ENCODE measurements around the gene NEDD4L. TPM values are rescaled to one million over a fixed set of nuclear protein-coding genes. Genes with fewer than 3 reads are reported as not detected.
"Not testable (repeated sequence)": the region's sequence is repeated elsewhere in the genome, so short reads cannot be mapped to it uniquely, and the experiment has no call there.

NEDD4L gene
- total RNA-seq, 1 donor from 2014 or later, result 209 TPM

DNA sequence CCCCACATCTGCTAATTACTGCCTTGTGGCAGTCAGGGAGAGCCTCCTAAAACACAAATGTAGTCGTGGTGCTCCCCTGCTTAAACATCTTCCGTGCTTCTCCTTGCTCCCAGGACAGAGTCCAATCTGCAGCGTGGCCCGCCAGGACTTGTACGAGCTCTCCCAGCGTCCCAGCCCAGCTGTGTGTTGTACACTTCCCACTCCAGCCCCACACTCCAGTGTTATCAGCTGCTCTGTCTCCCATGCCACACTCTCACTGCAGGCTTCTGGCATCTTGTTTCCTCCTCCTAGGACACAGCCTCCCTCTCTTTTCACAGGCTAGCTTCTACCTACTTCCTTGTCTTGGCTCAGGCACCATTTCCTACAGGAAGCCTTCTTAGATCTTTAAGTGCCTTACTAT, 385.4 kb downstream of the NEDD4L start:
- no peak overlapping the region for H3K27ac Mint-ChIP-seq (ENCODE audit: unreplicated experiment)
- no peaks in the 10 kb centered on the region for H3K27me3 Mint-ChIP-seq (ENCODE audit: unreplicated experiment)
- H3K36me3 Mint-ChIP-seq (ENCODE audit: unreplicated experiment), result no peaks in the 10 kb centered on the region
- H3K4me3 Mint-ChIP-seq (ENCODE audit: unreplicated experiment), result no peak overlapping the region
- peaks cover 5% of the 10 kb centered on the region for H3K4me1 Mint-ChIP-seq (ENCODE audit: low read depth, unreplicated experiment)
- TF ChIP-seq, protein P1, sequence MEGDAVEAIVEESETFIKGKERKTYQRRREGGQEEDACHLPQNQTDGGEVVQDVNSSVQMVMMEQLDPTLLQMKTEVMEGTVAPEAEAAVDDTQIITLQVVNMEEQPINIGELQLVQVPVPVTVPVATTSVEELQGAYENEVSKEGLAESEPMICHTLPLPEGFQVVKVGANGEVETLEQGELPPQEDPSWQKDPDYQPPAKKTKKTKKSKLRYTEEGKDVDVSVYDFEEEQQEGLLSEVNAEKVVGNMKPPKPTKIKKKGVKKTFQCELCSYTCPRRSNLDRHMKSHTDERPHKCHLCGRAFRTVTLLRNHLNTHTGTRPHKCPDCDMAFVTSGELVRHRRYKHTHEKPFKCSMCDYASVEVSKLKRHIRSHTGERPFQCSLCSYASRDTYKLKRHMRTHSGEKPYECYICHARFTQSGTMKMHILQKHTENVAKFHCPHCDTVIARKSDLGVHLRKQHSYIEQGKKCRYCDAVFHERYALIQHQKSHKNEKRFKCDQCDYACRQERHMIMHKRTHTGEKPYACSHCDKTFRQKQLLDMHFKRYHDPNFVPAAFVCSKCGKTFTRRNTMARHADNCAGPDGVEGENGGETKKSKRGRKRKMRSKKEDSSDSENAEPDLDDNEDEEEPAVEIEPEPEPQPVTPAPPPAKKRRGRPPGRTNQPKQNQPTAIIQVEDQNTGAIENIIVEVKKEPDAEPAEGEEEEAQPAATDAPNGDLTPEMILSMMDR (IDR thresholded peaks at IDR 0.05; ENCODE audit: partially characterized antibody, unreplicated experiment), result no peak
- no peak for DNase-seq
- H3K9me3 Mint-ChIP-seq (ENCODE audit: unreplicated experiment), result no peaks in the 10 kb centered on the region

DNA sequence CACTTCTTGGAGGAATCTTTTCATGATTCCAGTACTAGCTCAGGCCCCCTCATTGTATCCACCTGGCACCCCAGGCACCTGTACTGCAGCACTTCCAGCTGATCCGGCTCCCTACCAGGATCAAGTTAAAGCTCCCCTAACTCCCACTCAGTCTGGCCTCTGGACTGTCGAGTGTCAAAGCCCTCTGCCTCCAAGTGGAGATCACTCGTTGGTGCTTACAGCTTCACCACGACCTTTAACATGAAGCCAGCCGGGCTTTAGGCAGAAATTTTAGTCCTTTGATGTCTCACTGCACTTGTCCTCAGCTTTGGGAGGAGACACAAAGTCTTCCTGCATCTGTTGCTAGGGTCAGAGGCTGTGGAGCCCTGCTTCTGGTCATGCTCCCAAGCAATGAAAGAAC, 387.2 kb downstream of the NEDD4L start:
- peaks cover 5% of the 10 kb centered on the region for H3K4me1 Mint-ChIP-seq (ENCODE audit: low read depth, unreplicated experiment)
- TF ChIP-seq, protein P1 (IDR thresholded peaks at IDR 0.05; ENCODE audit: partially characterized antibody, unreplicated experiment), result no peak
- DNase-seq, result no peak
- H3K27ac Mint-ChIP-seq (ENCODE audit: unreplicated experiment), result no peak overlapping the region
- no peak overlapping the region for H3K4me3 Mint-ChIP-seq (ENCODE audit: unreplicated experiment)
- H3K9me3 Mint-ChIP-seq (ENCODE audit: unreplicated experiment), result no peaks in the 10 kb centered on the region
- no peaks in the 10 kb centered on the region for H3K36me3 Mint-ChIP-seq (ENCODE audit: unreplicated experiment)
- H3K27me3 Mint-ChIP-seq (ENCODE audit: unreplicated experiment), result peaks cover 2% of the 10 kb centered on the region

DNA sequence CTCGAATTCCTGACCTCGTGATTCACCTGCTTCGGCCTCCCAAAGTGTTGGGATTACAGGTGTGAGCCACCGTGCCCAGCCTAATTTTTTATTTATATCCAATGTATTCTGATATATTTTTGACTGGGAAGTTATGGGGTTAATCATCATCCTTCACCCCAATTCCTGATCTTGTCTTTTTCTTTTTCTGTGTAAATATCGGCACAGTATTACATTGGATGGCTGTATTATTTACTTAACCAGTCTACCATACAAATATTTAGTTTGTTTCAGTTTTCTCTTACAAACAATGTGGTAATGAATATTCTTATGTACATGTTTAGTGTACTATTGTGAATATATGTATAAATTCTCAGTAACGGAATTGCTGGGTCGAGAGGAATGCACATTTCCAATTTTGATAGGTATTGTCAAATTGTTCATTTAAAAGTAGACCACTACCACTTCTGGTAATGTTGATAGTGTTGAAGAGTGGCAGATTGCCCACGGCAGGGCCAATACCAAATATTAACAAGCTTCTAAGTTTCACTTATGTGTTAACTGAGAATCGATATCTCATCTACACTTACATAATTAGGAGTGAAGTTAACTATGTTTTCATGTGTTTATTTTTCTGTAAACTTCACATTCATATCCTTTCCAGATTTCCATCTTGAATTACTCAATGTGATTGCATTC, 388.2 kb downstream of the NEDD4L start:
- Mint-ChIP-seq H3K36me3 (ENCODE audit: unreplicated experiment) (no peaks in the 10 kb centered on the region), H3K27me3 (ENCODE audit: unreplicated experiment) (peaks cover 2% of the 10 kb centered on the region), H3K9me3 (ENCODE audit: unreplicated experiment) (no peaks in the 10 kb centered on the region), H3K4me3 (ENCODE audit: unreplicated experiment) (no peak overlapping the region), H3K27ac (ENCODE audit: unreplicated experiment) (no peak overlapping the region), H3K4me1 (ENCODE audit: low read depth, unreplicated experiment) (peaks cover 5% of the 10 kb centered on the region)
- TF ChIP-seq, protein P1 (IDR thresholded peaks at IDR 0.05; ENCODE audit: partially characterized antibody, unreplicated experiment), result no peak
- no peak for DNase-seq

DNA sequence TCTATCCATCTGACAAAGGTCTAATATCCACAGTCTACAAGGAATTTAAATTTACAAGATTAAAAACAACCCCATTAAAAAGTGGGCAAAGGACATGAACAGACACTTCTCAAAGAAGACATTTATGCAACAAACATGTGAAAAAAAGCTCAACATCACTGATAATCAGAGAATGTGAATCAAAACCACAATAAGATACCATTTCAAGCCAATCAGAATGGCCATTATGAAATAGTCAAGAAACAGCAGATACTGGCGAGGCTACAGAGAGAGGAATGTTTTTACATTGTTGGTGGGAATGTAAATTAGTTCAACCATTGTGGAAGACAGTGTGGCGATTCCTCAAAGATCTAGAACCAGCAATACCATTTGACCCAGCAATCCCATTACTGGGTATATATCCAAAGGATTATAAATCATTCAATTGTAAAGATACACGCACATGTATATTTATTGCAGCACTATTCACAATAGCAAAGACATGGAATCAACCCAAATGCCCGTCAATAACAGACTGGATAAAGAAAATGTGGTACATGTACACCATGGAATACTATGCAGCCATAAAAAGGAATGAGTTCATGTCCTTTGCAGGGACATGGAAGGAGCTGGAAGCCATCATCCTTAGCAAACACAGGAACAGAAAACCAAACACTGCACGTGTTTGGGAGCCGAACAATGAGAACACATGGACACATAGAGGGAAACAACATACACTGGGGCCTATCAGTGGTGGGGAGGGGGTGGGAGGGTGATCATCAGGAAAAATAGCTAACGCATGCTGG, 391.4 kb downstream of the NEDD4L start:
- H3K27me3 Mint-ChIP-seq (ENCODE audit: unreplicated experiment); H3K9me3 Mint-ChIP-seq (ENCODE audit: unreplicated experiment); DNase-seq; H3K4me1 Mint-ChIP-seq (ENCODE audit: low read depth, unreplicated experiment); H3K27ac Mint-ChIP-seq (ENCODE audit: unreplicated experiment); H3K36me3 Mint-ChIP-seq (ENCODE audit: unreplicated experiment); H3K4me3 Mint-ChIP-seq (ENCODE audit: unreplicated experiment): not testable (repeated sequence)

DNA sequence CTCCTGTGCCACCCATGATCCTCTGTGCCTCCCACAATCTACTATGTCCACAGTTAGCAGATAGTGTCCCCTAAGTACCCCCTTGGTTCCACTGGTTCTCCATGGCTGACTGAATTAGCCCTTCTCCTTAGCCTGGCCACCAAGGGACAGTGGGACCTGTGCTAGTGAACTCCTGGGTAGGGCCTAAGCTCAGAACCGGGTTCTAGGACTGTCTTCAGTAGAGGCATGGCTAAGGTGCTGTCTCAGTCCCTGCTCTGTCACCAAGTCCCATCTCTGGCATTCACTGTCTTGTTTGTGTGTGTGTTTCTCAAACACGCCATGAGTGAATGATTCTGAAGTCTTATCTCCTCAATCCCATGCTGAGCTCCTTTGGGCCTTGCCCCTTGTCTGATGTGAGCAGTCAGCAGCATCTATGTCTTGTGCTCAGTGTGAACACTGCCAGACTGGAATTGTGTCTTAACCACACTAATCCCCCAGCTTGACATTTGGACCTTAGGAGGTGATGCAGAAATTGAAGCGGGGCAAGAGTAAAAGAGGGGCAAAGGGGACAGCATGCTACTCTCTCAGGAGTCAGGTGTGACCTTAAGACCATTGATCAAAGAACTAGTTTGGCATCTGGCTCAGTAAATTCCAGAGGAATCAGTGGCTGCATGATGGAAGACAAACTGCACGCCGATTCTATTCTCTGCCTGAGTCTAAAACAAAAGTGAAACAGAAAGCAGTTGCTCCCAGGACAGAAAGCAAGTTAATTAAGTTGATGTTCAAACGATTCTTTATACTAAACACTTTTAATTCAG, 394.3 kb downstream of the NEDD4L start:
- Mint-ChIP-seq H3K36me3 (ENCODE audit: unreplicated experiment) (no peaks in the 10 kb centered on the region), H3K4me1 (ENCODE audit: low read depth, unreplicated experiment) (no peaks in the 10 kb centered on the region), H3K27ac (ENCODE audit: unreplicated experiment) (no peak overlapping the region), H3K27me3 (ENCODE audit: unreplicated experiment) (peaks cover 2% of the 10 kb centered on the region), H3K9me3 (ENCODE audit: unreplicated experiment) (peaks cover 2% of the 10 kb centered on the region), H3K4me3 (ENCODE audit: unreplicated experiment) (no peak overlapping the region)
- TF ChIP-seq, protein P1 (IDR thresholded peaks at IDR 0.05; ENCODE audit: partially characterized antibody, unreplicated experiment), result no peak
- no peak for DNase-seq
